K562 (cell line): ENCODE data around the gene IPCEF1. TPM values are rescaled to one million over a fixed set of nuclear protein-coding genes. Genes with fewer than 3 reads are reported as not detected.

ENCODE experiments used
- ATAC-seq: fragments of 200-7000 bp; cut with Tn5 transposase; 3 replicates; pipeline ENCODE4 v1.9.1; 2020; ENCODE audit warnings: moderate library complexity
- BruUV-seq: library from RNA; stranded (reverse); fragments of 400-500 nt; replicated peaks from 2 replicates; lab custom pipeline; 2021; lab: Mats Ljungman, UMichigan
- CTCF ChIA-PET: fragments of 300-600 bp; formaldehyde crosslinking; extraction: SDS; loops from one replicate; lab custom pipeline; 2021; ENCODE audit warnings: low intra/inter-chr PET ratio; lab: Yijun Ruan, JAX
- POLR2A ChIA-PET: fragments of 300-600, 350-650 bp; sonication (Branson Sonifier 250); formaldehyde crosslinking; extraction: SDS; loops from one replicate; lab custom pipeline; 2021; ENCODE audit warnings: antibody characterized with exemption, inconsistent platforms; lab: Yijun Ruan, JAX
- DNase-seq, 4 experiments: peaks; one replicate each; pipeline versions ENCODE4 v3.0.0 to v3.0.0-alpha.2; 2011 to 2018; ENCODE audit warnings: low spot score in 3 of 4, mixed read lengths in 3 of 4; ENCODE audit errors: extremely low read depth in 1 of 4
- FAIRE-seq: peaks from 2 replicates; lab custom pipeline; 2011; peaks lifted over from hg19 to GRCh38; lab: Jason Lieb, UNC
- H2AFZ ChIP-seq: 2 replicates; pipeline ENCODE4 v1.6.0; 2011; ENCODE audit warnings: low read depth, low read length, control low read depth, inconsistent platforms
- H3K27ac ChIP-seq: fragments of 200-600 bp; 3 replicates; pipeline ENCODE4 v1.8.0; 2011; ENCODE audit warnings: low read depth, mild to moderate bottlenecking, control low read depth, inconsistent platforms, low read length, moderate library complexity, mixed read lengths; ENCODE audit errors: extremely low read depth
- H3K27me3 ChIP-seq, 2 experiments: fragments of 300-600 bp in 1 of 2; 2 replicates in 1 of 2; 3 replicates in 1 of 2; pipeline versions ENCODE4 v1.6.0 to v1.8.0; 2011; ENCODE audit warnings: inconsistent platforms in 2 of 2, low read length in 2 of 2, mild to moderate bottlenecking in 1 of 2, mixed read lengths in 1 of 2, moderate library complexity in 1 of 2; ENCODE audit not compliant: control insufficient read depth in 2 of 2, insufficient read depth in 2 of 2
- H3K36me3 ChIP-seq: fragments of 300-600 bp; 3 replicates; pipeline ENCODE4 v1.8.0; 2011; ENCODE audit warnings: mild to moderate bottlenecking, low read length, inconsistent platforms; ENCODE audit not compliant: control insufficient read depth, insufficient read depth
- H3K4me1 ChIP-seq, 2 experiments: fragments of 200-600 bp in 1 of 2; replicated peaks in 1 of 2; 2 replicates in 1 of 2; 3 replicates in 1 of 2; pipeline versions ENCODE4 v1.5.1 to v1.8.0; 2011; ENCODE audit warnings: inconsistent platforms in 2 of 2, low read length in 2 of 2, mild to moderate bottlenecking in 1 of 2, mixed read lengths in 1 of 2, moderate library complexity in 1 of 2; ENCODE audit not compliant: control insufficient read depth in 2 of 2, insufficient read depth in 2 of 2
- H3K4me2 ChIP-seq: 2 replicates; pipeline ENCODE4 v1.6.1; 2011; ENCODE audit warnings: low read length, control low read depth, inconsistent platforms, mixed read lengths; ENCODE audit not compliant: insufficient read depth
- H3K4me3 ChIP-seq: fragments of 200-600 bp; sonication (generic), shearing (Covaris generic); 2 replicates; pipeline ENCODE4 v1.5.1; 2016; ENCODE audit warnings: control low read depth, inconsistent platforms
- H3K79me2 ChIP-seq: fragments of 200-600 bp; 3 replicates; pipeline ENCODE4 v1.8.0; 2011; ENCODE audit warnings: low read length, inconsistent platforms; ENCODE audit not compliant: control insufficient read depth, insufficient read depth
- H3K9ac ChIP-seq, 2 experiments: 2 replicates each; pipeline versions ENCODE4 v1.6.0 to v1.6.1; 2011; ENCODE audit warnings: low read depth in 2 of 2, low read length in 2 of 2, control low read depth in 1 of 2, inconsistent platforms in 1 of 2, mild to moderate bottlenecking in 1 of 2, mixed read lengths in 1 of 2; ENCODE audit not compliant: insufficient read depth in 1 of 2
- H3K9me1 ChIP-seq: one replicate; pipeline ENCODE4 v1.6.0; 2011; ENCODE audit warnings: inconsistent platforms, mild to moderate bottlenecking, low read length, moderate library complexity; ENCODE audit not compliant: control insufficient read depth, insufficient read depth
- H3K9me3 ChIP-seq: replicated peaks from 2 replicates; pipeline ENCODE4 v1.5.1; 2011; ENCODE audit warnings: low read depth, low read length, inconsistent platforms; ENCODE audit not compliant: control insufficient read depth, insufficient read depth
- H4K20me1 ChIP-seq: replicated peaks from 2 replicates; pipeline ENCODE4 v1.6.1; 2011; ENCODE audit warnings: low read length, inconsistent platforms, mixed read lengths; ENCODE audit not compliant: control insufficient read depth, insufficient read depth
- ELF2 ChIP-seq: fragments of 250-450 bp; sonication (Bioruptor Pico); IDR thresholded peaks from 2 replicates; pipeline ENCODE4 v1.5.0; 2021; ENCODE audit warnings: mild to moderate bottlenecking
- HNRNPH1 ChIP-seq: fragments of 200-400 bp; formaldehyde crosslinking; optimal IDR thresholded peaks from 2 replicates; pipeline ENCODE3; 2017; ENCODE audit warnings: low read depth, mild to moderate bottlenecking, low read length, moderate library complexity
- MED1 ChIP-seq: sonication (generic); formaldehyde crosslinking; IDR thresholded peaks from 2 replicates; pipeline ENCODE4 v1.8.1; 2023; ENCODE audit warnings: missing genetic modification reagents, borderline replicate concordance
- MTF1 ChIP-seq: fragments of 250-450 bp; sonication (Bioruptor Pico); IDR thresholded peaks from 2 replicates; pipeline ENCODE4 v1.9.0; 2021; ENCODE audit warnings: moderate library complexity, mild to moderate bottlenecking, inconsistent platforms, borderline replicate concordance
- MXI1 ChIP-seq: IDR thresholded peaks from 2 replicates; pipeline ENCODE4 v1.6.1; 2011; ENCODE audit warnings: low read depth, mild to moderate bottlenecking, improper control_type of control experiment, low read length
- NRF1 ChIP-seq, 2 experiments: fragments of 450-650 bp; IDR thresholded peaks in 1 of 2; conservative IDR thresholded peaks in 1 of 2; 2 replicates each; pipeline ENCODE4 v1.6.1; 2014; ENCODE audit warnings: mild to moderate bottlenecking in 2 of 2
- PRPF4 ChIP-seq: fragments of 200-400 bp; formaldehyde crosslinking; IDR thresholded peaks from one replicate; pipeline ENCODE4 v1.6.1; 2017; ENCODE audit warnings: low read length, low read depth, mild to moderate bottlenecking; ENCODE audit not compliant: insufficient read depth, poor library complexity, severe bottlenecking
- RBM14 ChIP-seq: fragments of 200-400 bp; formaldehyde crosslinking; IDR thresholded peaks from 2 replicates; pipeline ENCODE4 v1.6.1; 2018; ENCODE audit warnings: low read depth, mild to moderate bottlenecking, low read length, moderate library complexity, borderline replicate concordance; ENCODE audit not compliant: insufficient read depth
- SIN3B ChIP-seq: fragments of 450-650 bp; IDR thresholded peaks from 2 replicates; pipeline ENCODE4 v1.6.1; 2017; ENCODE audit warnings: low read depth, mild to moderate bottlenecking, moderate library complexity
- SMC3 ChIP-seq: conservative IDR thresholded peaks from 2 replicates; pipeline ENCODE4 v1.6.1; 2011; ENCODE audit warnings: low read depth, low read length, improper control_type of control experiment; ENCODE audit not compliant: insufficient read depth
- ZNF561 ChIP-seq: fragments of 450-650 bp; formaldehyde crosslinking; conservative IDR thresholded peaks from 2 replicates; pipeline ENCODE4 v1.4.0; 2020; ENCODE audit warnings: mild to moderate bottlenecking, moderate library complexity
- WGBS: fragments of 100-300 bp; shearing (Covaris generic); methylation state at CpG from one replicate; pipeline ENCODE4 v1.1.6; 2016; ENCODE audit warnings: low coverage, mixed read lengths; ENCODE audit not compliant: insufficient coverage; ENCODE audit errors: missing lambda C conversion rate; 5-methylcytosine and 5-hydroxymethylcytosine counted together
- in situ Hi-C: fragments of 300-500 bp; cut with MboI; formaldehyde crosslinking; loops from 4 replicates; pipeline ENCODE4 v1.15.0; 2018; ENCODE audit warnings: inconsistent platforms, mixed read lengths
- intact Hi-C: fragments of 100-400 bp; cut with micrococcal nuclease; formaldehyde crosslinking; loops from 2 replicates; pipeline ENCODE4 v1.14.2; 2022
- polyA plus RNA-seq, 8 experiments: library from polyadenylated mRNA; depleted of rRNA in 4 of 8; stranded (reverse) in 5 of 8; unstranded in 3 of 8; fragments of >200 nt; fragmentation: Nextera tagmentation in 2 of 8; fragmentation: Illumina TruSeq in 1 of 8; extraction: Ambion mirVana in 2 of 8; extraction: Trizol in 1 of 8; gene quantifications; 2 replicates each; pipeline versions ENCODE4 v1.2.1 to v1.2.3, GENCODE V29; 2011 to 2014; ENCODE audit warnings: inconsistent platforms in 1 of 8, missing spikeins in 1 of 8
- total RNA-seq, 7 experiments: library from RNA; depleted of rRNA in 6 of 7; stranded (reverse); fragments of >200 nt in 6 of 7; fragmentation: Illumina TruSeq in 2 of 7; extraction: Trizol in 2 of 7; gene quantifications; 2 replicates each; pipeline versions ENCODE4 v1.2.1 to v1.2.3, GENCODE V29; 2011 to 2021; ENCODE audit warnings: low replicate concordance in 1 of 7
- TF ChIP-seq, protein P1 (sequence below): sonication (generic); formaldehyde crosslinking; IDR thresholded peaks from 2 replicates; pipeline ENCODE4 v1.8.1; 2023; ENCODE audit warnings: missing genetic modification reagents, mild to moderate bottlenecking, borderline replicate concordance
- TF ChIP-seq, protein P2 (sequence below): fragments of 250-450 bp; sonication (Bioruptor Pico); IDR thresholded peaks from 2 replicates; pipeline ENCODE4 v1.5.0; 2020; ENCODE audit warnings: mild to moderate bottlenecking, borderline replicate concordance

Gene IPCEF1
- total and polyA plus RNA-seq, 9 of the 15 experiments (the other 6 are each of a cell fraction or from before 2014, with no cell fraction given), result 0.14 to 0.18 TPM; not detected in 7

DNA sequence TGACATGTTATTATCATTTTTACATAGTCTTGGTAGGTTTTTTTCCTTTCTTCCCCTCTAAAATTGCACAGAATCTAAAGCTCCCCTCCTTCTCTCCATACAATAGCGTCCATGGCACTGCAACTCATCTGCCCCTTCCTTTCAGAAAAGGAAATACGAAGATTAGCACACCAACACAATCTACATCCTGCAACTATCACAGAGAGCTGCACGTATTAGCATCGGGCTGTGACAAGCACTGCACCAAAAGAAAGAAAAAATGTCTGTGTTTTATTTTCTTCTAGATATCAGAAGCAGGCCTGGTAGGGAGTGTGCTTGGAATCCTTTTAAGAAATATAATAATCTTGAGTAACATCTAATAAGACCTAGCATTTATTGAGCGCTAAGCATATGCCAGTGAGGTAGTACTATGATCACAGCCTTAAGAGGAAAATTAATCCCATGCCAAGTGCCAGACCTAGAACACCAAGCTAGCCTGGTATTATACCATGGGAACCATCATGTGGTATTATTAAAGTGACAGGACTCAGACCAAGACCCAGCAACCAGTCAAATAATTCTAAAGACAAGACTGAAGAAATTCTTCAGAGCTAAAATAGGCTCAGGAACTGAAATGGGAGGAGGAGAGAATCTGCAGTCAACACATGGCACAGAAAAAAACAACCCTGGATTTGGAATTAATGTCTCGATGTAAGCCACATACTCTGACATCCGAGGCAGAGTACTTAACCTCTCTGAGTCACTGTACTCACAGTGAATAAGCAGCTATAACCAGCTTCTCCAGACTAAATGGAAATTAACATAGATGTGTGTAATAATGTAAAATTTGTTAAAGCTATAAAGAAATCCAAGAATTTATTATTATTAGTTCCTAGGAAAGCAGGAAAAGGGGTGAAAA, 124.3 kb downstream of the IPCEF1 start:
- CTCF ChIA-PET, result no interaction called here

More for the DNA sequence above, 124.3 kb downstream of the IPCEF1 start:
- intact Hi-C loops, result no loop called here
- in situ Hi-C loops, result no loop called here
- Histone ChIP-seq H3K9ac (no peak overlapping the region), H3K27ac (no peak overlapping the region), H3K4me1 (no peaks in the 10 kb centered on the region), H3K36me3 (no peaks in the 10 kb centered on the region), H3K4me3 (no peak overlapping the region), H3K9me3 (no peaks in the 10 kb centered on the region), H3K79me2 (no peaks in the 10 kb centered on the region), H4K20me1 (no peaks in the 10 kb centered on the region), H3K4me2 (no peak overlapping the region), H2AFZ (no peak overlapping the region), H3K9me1 (no peaks in the 10 kb centered on the region), H3K27me3 (peaks cover 0 to 5% of the 10 kb centered on the region in 2 experiments; a peak in 1 of 5 replicates)
- ATAC-seq, result no peak
- DNase-seq, result no peak
- no TSS peak for BruUV-seq
- no peak for FAIRE-seq
- WGBS, result under 1% methylated on average over 7 of the region's 7 CpGs
- POLR2A ChIA-PET, result interaction anchor here (0.7 kb wide), 1 partner anchor 137 kb away, joined by 3 read pairs; no protein-coding TSS in a partner anchor
- TF ChIP-seq MXI1 (no peak), HNRNPH1 (no peak), ELF2 (CRISPR knock-in tag) (no peak), MED1 (no peak), PRPF4 (no peak), ZNF561 (no peak), NRF1 (conservative IDR thresholded peaks at IDR 0.05 in 1 of 2, IDR thresholded peaks at IDR 0.05 in 1 of 2) (no peak), MTF1 (CRISPR knock-in tag) (no peak), RBM14 (no peak), SMC3 (no peak), SIN3B (no peak)
- TF ChIP-seq, protein P1, sequence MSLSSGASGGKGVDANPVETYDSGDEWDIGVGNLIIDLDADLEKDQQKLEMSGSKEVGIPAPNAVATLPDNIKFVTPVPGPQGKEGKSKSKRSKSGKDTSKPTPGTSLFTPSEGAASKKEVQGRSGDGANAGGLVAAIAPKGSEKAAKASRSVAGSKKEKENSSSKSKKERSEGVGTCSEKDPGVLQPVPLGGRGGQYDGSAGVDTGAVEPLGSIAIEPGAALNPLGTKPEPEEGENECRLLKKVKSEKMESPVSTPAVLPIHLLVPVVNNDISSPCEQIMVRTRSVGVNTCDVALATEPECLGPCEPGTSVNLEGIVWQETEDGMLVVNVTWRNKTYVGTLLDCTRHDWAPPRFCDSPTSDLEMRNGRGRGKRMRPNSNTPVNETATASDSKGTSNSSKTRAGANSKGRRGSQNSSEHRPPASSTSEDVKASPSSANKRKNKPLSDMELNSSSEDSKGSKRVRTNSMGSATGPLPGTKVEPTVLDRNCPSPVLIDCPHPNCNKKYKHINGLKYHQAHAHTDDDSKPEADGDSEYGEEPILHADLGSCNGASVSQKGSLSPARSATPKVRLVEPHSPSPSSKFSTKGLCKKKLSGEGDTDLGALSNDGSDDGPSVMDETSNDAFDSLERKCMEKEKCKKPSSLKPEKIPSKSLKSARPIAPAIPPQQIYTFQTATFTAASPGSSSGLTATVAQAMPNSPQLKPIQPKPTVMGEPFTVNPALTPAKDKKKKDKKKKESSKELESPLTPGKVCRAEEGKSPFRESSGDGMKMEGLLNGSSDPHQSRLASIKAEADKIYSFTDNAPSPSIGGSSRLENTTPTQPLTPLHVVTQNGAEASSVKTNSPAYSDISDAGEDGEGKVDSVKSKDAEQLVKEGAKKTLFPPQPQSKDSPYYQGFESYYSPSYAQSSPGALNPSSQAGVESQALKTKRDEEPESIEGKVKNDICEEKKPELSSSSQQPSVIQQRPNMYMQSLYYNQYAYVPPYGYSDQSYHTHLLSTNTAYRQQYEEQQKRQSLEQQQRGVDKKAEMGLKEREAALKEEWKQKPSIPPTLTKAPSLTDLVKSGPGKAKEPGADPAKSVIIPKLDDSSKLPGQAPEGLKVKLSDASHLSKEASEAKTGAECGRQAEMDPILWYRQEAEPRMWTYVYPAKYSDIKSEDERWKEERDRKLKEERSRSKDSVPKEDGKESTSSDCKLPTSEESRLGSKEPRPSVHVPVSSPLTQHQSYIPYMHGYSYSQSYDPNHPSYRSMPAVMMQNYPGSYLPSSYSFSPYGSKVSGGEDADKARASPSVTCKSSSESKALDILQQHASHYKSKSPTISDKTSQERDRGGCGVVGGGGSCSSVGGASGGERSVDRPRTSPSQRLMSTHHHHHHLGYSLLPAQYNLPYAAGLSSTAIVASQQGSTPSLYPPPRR (CRISPR knock-in tag), result no peak
- TF ChIP-seq, protein P2, sequence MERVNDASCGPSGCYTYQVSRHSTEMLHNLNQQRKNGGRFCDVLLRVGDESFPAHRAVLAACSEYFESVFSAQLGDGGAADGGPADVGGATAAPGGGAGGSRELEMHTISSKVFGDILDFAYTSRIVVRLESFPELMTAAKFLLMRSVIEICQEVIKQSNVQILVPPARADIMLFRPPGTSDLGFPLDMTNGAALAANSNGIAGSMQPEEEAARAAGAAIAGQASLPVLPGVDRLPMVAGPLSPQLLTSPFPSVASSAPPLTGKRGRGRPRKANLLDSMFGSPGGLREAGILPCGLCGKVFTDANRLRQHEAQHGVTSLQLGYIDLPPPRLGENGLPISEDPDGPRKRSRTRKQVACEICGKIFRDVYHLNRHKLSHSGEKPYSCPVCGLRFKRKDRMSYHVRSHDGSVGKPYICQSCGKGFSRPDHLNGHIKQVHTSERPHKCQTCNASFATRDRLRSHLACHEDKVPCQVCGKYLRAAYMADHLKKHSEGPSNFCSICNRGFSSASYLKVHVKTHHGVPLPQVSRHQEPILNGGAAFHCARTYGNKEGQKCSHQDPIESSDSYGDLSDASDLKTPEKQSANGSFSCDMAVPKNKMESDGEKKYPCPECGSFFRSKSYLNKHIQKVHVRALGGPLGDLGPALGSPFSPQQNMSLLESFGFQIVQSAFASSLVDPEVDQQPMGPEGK (CRISPR knock-in tag), result no peak
